ENCODE measurements around the gene ZNF141. TPM values are rescaled to one million over a fixed set of nuclear protein-coding genes. Genes with fewer than 3 reads are reported as not detected.

The ZNF141 gene
- total RNA-seq, 1 donor from 2014 or later: 17.0 TPM

GRCh38 chr4:340011-340410, 2.4 kb downstream of the ZNF141 start:
- no peak overlapping the region for H3K27ac Mint-ChIP-seq (ENCODE audit: unreplicated experiment)
- TF ChIP-seq CTCF (IDR thresholded peaks at IDR 0.05; ENCODE audit: unreplicated experiment): peak; percentile 73
- H3K4me1 Mint-ChIP-seq (ENCODE audit: unreplicated experiment): peaks cover 18% of the 10 kb centered on the region
- H3K9me3 Mint-ChIP-seq (ENCODE audit: unreplicated experiment): no peaks in the 10 kb centered on the region
- no peak overlapping the region for H3K4me3 Mint-ChIP-seq (ENCODE audit: unreplicated experiment)
- H3K27me3 Mint-ChIP-seq (ENCODE audit: unreplicated experiment): peaks cover 16% of the 10 kb centered on the region
- H3K36me3 Mint-ChIP-seq (ENCODE audit: low read depth, unreplicated experiment): peaks cover 23% of the 10 kb centered on the region
- no peak for DNase-seq (ENCODE audit: low spot score)

GRCh38 chr4:373062-373839, 35.6 kb downstream of the ZNF141 start:
- no peak for DNase-seq (ENCODE audit: low spot score)
- H3K27me3 Mint-ChIP-seq (ENCODE audit: unreplicated experiment): no peaks in the 10 kb centered on the region
- H3K27ac Mint-ChIP-seq (ENCODE audit: unreplicated experiment): no peak overlapping the region
- peaks cover 57% of the 10 kb centered on the region for H3K9me3 Mint-ChIP-seq (ENCODE audit: unreplicated experiment)
- peak overlapping the region; percentile 68 for H3K4me3 Mint-ChIP-seq (ENCODE audit: unreplicated experiment)
- H3K36me3 Mint-ChIP-seq (ENCODE audit: low read depth, unreplicated experiment): peaks cover 79% of the 10 kb centered on the region
- no peak for TF ChIP-seq CTCF (IDR thresholded peaks at IDR 0.05; ENCODE audit: unreplicated experiment)
- no peaks in the 10 kb centered on the region for H3K4me1 Mint-ChIP-seq (ENCODE audit: unreplicated experiment)

- DNase-seq (ENCODE audit: low spot score): no peak
- Mint-ChIP-seq H3K27me3 (ENCODE audit: unreplicated experiment) (no peaks in the 10 kb centered on the region), H3K4me3 (ENCODE audit: unreplicated experiment) (peak overlapping the region; percentile 68), H3K4me1 (ENCODE audit: unreplicated experiment) (no peaks in the 10 kb centered on the region), H3K9me3 (ENCODE audit: unreplicated experiment) (peaks cover 48% of the 10 kb centered on the region), H3K36me3 (ENCODE audit: low read depth, unreplicated experiment) (peaks cover 72% of the 10 kb centered on the region), H3K27ac (ENCODE audit: unreplicated experiment) (no peak overlapping the region)
- TF ChIP-seq CTCF (IDR thresholded peaks at IDR 0.05; ENCODE audit: unreplicated experiment): no peak
These were observed 36.9 kb downstream of the ZNF141 start for GRCh38 chr4:374298-375160.

GRCh38 chr4:384311-385010, 46.8 kb downstream of the ZNF141 start:
- Mint-ChIP-seq H3K27ac (ENCODE audit: unreplicated experiment) (no peak overlapping the region), H3K36me3 (ENCODE audit: low read depth, unreplicated experiment) (peaks cover 41% of the 10 kb centered on the region), H3K9me3 (ENCODE audit: unreplicated experiment) (peaks cover 41% of the 10 kb centered on the region), H3K4me3 (ENCODE audit: unreplicated experiment) (no peak overlapping the region), H3K4me1 (ENCODE audit: unreplicated experiment) (no peaks in the 10 kb centered on the region), H3K27me3 (ENCODE audit: unreplicated experiment) (peaks cover 3% of the 10 kb centered on the region)
- TF ChIP-seq CTCF (IDR thresholded peaks at IDR 0.05; ENCODE audit: unreplicated experiment): no peak
- DNase-seq (ENCODE audit: low spot score): no peak

All from endothelial cell (in vitro differentiated cells).